ENCODE results near the gene RAPSN.

GRCh38 chr11:47480762-47481161 lies 31.8 kb upstream of the RAPSN start:
- TF ChIP-seq CTCF (IDR thresholded peaks at IDR 0.05) (peak in 2 of 4 donors; percentile 5 to 12), POLR2A (IDR thresholded peaks at IDR 0.05) (no peak)

Measured in right lobe of liver (tissue), 4 donors.